Skin of body (tissue), 2 donors: Measurements from ENCODE around the gene RCBTB1. TPM values are rescaled to one million over a fixed set of nuclear protein-coding genes. Genes with fewer than 3 reads are reported as not detected.

Experiments
- DNase-seq: peaks from one replicate; lab custom pipeline; 2025; lab: John Stamatoyannopoulos, UW
- total RNA-seq: library from RNA; depleted of rRNA; stranded (reverse); fragments of >200 nt; gene quantifications from one replicate; pipeline ENCODE4 v1.2.3, GENCODE V29; 2014

Gene RCBTB1
- total RNA-seq, 1 donor from 2014 or later = 12.5 TPM

- DNase-seq = no peak
These were observed 24.3 kb downstream of the RCBTB1 start for GRCh38 chr13:49561062-49561410.

GRCh38 chr13:49560270-49561061 lies 24.9 kb downstream of the RCBTB1 start:
- peak; percentile 14 for DNase-seq

- DNase-seq = no peak
These were observed 26.4 kb downstream of the RCBTB1 start for GRCh38 chr13:49559006-49559405.

- DNase-seq = no peak
These were observed 31.0 kb downstream of the RCBTB1 start for GRCh38 chr13:49554387-49554786.

GRCh38 chr13:49553888-49554287 lies 31.5 kb downstream of the RCBTB1 start:
- no peak for DNase-seq

- no peak for DNase-seq
These were observed 34.3 kb downstream of the RCBTB1 start for GRCh38 chr13:49550942-49551644.

- DNase-seq = no peak
These were observed 36.1 kb downstream of the RCBTB1 start for GRCh38 chr13:49549289-49549688.

- no peak for DNase-seq
These were observed 38.8 kb downstream of the RCBTB1 start for GRCh38 chr13:49546561-49546960.

- no peak for DNase-seq
These were observed 39.7 kb downstream of the RCBTB1 start for GRCh38 chr13:49545661-49546060.

GRCh38 chr13:49543656-49544055 lies 41.7 kb downstream of the RCBTB1 start:
- no peak for DNase-seq

GRCh38 chr13:49540552-49540951 lies 44.8 kb downstream of the RCBTB1 start:
- DNase-seq = no peak

GRCh38 chr13:49539746-49540145 lies 45.6 kb downstream of the RCBTB1 start:
- no peak for DNase-seq

GRCh38 chr13:49539313-49539712 lies 46.0 kb downstream of the RCBTB1 start:
- DNase-seq = no peak

GRCh38 chr13:49538404-49538803 lies 47.0 kb downstream of the RCBTB1 start:
- DNase-seq = no peak

- DNase-seq = no peak
These were observed 49.0 kb downstream of the RCBTB1 start for GRCh38 chr13:49536144-49536873.

- no peak for DNase-seq
These were observed 51.6 kb downstream of the RCBTB1 start for GRCh38 chr13:49533591-49534269.

- DNase-seq = no peak
These were observed 52.3 kb downstream of the RCBTB1 start for GRCh38 chr13:49533011-49533410.

- DNase-seq = no peak
These were observed 52.8 kb downstream of the RCBTB1 start for GRCh38 chr13:49532593-49532992.

- DNase-seq = no peak
These were observed 54.9 kb downstream of the RCBTB1 start for GRCh38 chr13:49530457-49530856.

- DNase-seq = no peak
These were observed 57.2 kb downstream of the RCBTB1 start for GRCh38 chr13:49528161-49528560.

- no peak for DNase-seq
These were observed 58.2 kb downstream of the RCBTB1 start for GRCh38 chr13:49527123-49527522.
